Right lung (tissue), 5 donors: Measurements from ENCODE around the gene ATCAY. TPM values are rescaled to one million over a fixed set of nuclear protein-coding genes. Genes with fewer than 3 reads are reported as not detected.
"Not testable (repeated sequence)": the region's sequence is repeated elsewhere in the genome, so short reads cannot be mapped to it uniquely, and the experiment has no call there.

ENCODE experiments used
- DNase-seq, 2 donors: peaks; one replicate each; pipeline ENCODE4 v3.0.0-alpha.2; 2013
- polyA plus RNA-seq, 5 donors: library from polyadenylated mRNA; unstranded; fragments of 120-200 nt; gene quantifications; one replicate each; pipeline versions ENCODE4 v1.2.1 to v1.2.3, GENCODE V29; 2013; ENCODE audit warnings: inconsistent platforms in 1 of 5, low replicate concordance in 1 of 5; ENCODE audit not compliant: insufficient read length in 5 of 5, insufficient read depth in 1 of 5

ATCAY gene
- polyA plus RNA-seq, 5 donors = 0.13 to 0.30 (median 0.23) TPM

GRCh38 chr19:3852614-3853254 is 27.8 kb upstream of the ATCAY start:
- no peak for DNase-seq

- DNase-seq = no peak
Observed at GRCh38 chr19:3855320-3855719, 25.2 kb upstream of the ATCAY start.

DNA sequence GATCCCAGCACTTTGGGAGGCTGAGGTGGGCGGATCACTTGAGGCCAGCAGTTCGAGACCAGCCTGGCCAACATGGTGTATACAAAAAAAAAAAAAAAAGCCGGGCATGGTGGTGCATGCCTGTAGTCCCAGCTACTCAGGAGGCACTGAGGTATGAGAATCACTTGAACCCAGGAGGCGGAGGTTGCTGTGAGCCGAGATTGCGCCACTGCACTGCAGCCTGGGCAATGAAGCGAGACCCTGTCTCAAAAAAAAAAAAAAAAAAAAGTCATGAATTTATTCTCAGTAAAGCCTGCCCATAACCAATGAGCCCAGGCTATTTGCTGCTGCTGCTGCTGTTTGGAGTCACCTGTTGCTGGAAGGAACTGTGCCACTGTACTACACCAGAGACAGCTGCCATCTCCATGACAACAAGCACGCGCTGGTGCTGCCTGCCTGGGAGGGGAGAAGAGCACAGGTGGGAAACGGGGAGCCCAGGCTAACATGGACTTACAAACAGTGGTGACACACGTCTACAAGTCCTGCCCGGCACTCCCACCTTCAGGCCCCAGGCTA is 23.0 kb upstream of the ATCAY start:
- DNase-seq = no peak

DNA sequence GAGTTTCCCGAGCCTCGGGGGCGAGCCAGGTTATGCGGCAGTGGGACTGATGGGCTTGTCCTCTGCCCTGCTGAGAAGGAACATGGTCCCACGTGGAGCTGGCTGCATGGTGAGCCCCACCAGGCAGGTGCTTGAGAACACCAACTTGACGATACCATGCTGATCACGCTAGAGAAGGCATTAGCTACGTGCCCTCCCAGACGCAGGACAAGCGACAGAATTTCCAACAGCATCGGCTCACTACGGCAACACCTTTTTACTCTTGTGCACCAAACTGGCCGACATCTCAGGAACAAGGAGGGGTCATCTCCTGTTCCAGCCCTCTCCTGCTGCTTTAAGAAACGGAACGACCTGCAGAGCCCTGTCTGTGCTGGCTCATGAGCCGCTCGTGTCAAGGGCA is 20.0 kb upstream of the ATCAY start:
- DNase-seq = no peak

- no peak for DNase-seq
Observed at GRCh38 chr19:3862826-3863500, 17.5 kb upstream of the ATCAY start.

DNA sequence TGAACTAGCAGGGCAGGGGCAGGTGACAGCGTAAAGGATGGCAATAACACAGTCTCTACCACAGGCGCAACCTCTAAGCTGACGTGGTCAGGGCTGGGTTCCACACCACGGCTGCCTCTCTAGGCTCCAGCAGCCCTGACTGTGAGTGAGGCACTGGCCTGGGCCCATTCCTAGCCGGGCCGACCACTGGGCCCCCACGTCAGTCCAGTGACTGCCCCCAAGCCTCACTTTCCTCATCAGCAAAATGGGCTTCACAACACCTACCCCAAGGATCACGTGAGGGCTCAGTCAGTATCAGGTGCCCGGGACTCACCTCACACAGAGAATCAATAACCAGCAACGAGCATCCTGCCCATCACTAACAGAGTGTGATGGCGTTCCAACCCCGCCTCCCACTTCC is 16.8 kb upstream of the ATCAY start:
- no peak for DNase-seq

DNA sequence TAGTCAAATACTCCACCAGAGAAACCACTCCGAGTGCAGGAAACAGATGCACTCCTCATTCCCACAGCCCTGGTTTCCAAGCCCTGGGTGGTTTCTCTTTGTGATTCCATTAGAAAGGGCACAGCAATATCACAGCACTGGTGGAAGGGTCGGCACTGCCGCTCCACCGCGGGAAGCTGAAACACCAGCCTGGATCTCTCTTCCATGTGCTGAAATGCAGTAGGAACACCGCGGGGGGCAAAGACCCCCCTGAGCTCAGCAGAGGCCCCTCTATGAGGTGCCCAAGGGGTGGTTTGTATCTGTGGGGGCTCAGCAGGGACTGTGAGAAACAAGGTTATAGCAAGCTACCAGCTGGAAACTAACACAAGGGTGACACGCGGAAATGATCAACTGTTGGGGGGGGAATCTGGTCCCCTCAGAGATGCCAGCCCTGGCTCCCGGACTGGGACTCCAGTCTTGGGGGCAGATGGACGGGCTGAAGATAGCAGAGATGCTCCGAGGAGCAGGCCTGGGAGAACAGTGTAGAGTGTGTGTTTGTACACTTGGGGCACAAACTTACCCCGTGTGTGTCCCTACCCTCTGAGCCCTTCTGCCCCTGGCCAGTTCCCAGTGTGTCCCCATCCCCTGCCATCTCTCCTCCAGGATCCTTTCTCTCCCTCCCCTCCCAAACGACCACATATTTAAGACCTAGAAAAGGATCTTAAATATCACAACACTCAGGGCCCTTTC is 13.4 kb upstream of the ATCAY start:
- no peak for DNase-seq

DNA sequence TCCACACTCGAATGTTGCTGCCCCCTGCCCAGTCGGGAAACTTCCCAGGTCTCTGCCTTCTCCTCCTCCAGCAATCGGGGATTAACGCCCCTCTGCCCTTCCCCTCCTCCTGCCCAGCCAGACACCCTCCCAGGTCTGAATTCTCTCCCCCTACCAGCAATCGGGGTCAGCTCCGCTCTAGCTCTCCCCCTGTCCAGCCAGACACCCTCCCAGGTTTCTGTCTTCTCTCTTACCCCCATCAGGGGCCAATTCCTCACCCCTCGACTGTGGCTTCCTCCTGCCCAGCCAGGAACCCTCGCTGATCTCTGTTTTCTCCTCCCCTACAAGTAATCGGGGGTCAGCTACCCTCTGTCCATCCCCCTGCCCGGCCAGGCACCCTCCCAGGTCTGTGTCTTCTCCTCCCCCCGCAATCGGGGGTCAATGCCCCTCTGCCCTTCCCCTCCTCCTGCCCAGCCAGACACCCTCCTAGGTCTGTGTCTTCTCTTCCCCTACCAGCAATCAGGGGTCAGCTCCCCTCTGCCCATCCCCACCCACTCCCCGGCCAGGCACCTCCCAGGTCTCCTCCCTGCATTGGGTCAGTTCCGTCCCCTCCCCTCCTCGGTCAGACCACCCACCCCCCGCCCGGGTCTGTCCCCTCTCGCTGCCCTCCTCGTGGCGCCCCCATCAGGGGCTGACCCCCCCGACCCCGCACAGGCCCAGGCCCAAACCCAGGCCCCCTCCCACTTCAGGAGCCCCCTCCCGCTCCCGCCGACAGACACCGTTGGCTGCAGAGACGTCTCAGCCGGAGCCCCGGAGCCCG is 12.3 kb upstream of the ATCAY start:
- DNase-seq = no peak

- no peak for DNase-seq
Observed at GRCh38 chr19:3868770-3869456, 11.6 kb upstream of the ATCAY start, which contains the start of gene ZFR2. Gene ZFR2 (minus strand): TSS chr19:3869038. CDS start chr19:3869017, 21 bp downstream.

- DNase-seq = no peak
Observed at GRCh38 chr19:3873151-3873550, 7.3 kb upstream of the ATCAY start.

- not testable (repeated sequence) for DNase-seq
Observed at GRCh38 chr19:3874695-3875094, 5.8 kb upstream of the ATCAY start.

DNA sequence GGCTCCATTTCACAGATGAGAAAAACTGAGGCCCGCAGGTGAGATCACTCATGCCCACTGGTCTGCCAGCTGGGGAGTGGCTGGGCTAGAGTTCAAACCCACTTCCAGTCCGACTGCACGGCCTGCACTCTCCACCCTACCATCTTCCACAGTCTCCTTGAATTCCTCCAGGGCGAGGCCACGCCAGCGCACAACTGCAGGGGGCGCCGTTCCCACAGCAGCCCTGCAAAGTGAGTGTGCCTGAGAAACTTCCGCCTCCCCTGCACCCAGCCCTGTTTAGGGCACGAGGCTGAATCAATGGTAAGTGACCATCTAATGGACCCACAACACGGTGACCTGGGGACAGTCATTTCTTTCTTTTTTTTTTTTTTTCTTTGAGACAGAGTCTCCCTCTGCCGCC is 829 bp upstream of the ATCAY start:
- DNase-seq = no peak

- no peak for DNase-seq
Observed at GRCh38 chr19:3881272-3882040, 971 bp downstream of the ATCAY start.

- no peak for DNase-seq
Observed at GRCh38 chr19:3882041-3882384, 1.5 kb downstream of the ATCAY start.

- no peak for DNase-seq
Observed at GRCh38 chr19:3890591-3890990, 10.1 kb downstream of the ATCAY start.

DNA sequence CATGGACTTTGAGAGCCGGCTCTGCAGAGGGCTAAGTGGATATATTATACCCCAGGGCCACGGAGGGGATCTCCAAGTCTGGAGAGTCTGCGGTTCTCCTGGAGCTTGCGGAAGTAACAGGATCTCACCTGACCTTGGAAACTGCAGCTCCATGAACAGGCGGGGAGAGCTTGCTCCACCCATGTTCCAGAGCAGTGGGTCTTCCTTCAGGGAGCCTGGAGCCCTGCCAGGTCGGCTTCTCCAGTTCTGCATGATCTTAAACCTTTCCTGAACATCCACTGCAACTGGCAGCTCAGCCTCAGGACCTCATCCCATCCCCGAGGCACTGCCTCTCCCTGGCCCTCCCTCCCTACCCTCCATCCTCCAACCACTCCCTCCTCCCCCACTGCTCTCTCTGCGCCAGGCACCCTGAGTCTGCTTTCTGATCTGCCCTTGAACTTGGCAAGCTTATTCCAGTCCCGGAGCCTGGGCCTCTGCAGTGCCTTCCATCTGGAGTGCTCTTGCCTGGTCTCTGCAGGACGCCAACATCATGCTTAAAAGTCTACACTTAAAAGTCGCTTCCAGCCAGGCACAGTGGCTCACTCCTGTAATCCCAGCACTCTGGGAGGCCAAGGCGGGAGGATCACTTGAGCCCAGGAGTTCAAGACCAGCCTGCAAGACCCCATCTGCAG is 13.2 kb downstream of the ATCAY start:
- DNase-seq = no peak

DNA sequence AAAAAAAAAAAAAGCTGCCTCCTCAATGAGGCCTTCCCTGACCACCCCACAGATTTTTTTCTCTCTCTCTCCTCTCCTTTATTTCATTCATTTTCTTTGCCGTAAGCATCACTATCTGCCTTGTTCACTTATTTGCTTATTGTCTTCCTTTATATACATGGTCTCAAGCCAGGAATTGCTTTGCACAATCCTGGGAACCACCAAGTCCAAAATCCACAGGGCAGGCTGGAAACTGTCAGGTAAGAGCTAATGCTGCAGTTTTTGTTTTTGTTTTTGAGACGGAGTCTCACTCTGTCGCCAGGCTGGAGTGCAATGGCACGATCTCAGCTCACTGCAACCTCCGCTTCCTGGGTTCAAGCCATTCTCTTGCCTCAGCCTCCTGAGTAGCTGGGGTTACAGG is 14.5 kb downstream of the ATCAY start:
- not testable (repeated sequence) for DNase-seq

GRCh38 chr19:3895788-3896187 is 15.3 kb downstream of the ATCAY start:
- no peak for DNase-seq

GRCh38 chr19:3897936-3898335 is 17.5 kb downstream of the ATCAY start:
- no peak for DNase-seq

DNA sequence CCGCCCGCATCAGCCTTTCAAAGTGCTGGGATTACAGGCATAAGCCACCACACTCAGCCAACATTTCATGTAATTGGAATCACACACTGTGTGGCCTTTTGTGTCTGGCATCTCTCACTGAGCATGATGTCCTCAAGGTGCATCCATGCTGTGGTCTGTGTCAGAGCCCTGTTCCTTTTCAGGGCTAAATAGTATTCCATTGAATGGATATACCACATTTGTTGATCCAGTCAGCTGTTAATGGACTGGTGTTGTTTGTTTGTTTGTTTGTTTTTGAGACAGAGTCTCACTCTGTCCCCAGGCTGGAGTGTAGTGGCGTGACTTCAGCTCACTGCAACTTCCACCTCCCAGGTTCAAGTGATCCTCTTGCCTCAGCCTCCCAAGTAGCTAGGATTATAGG is 17.9 kb downstream of the ATCAY start:
- no peak for DNase-seq
